Nephron (organoid): ENCODE data around the gene CYP1A2.
A peak's percentile ranks its signal among the peaks of the same experiment; 100 is the strongest.
"Not testable (repeated sequence)": the region's sequence is repeated elsewhere in the genome, so short reads cannot be mapped to it uniquely, and the experiment has no call there.

ENCODE experiments used
- H3K27ac Mint-ChIP-seq, 3 experiments: 2 replicates each; pipeline ENCODE4 v1.8.0; 2020; ENCODE audit warnings: mixed read lengths in 3 of 3, mild to moderate bottlenecking in 2 of 3, moderate library complexity in 1 of 3
- H3K27me3 Mint-ChIP-seq: 2 replicates; pipeline ENCODE4 v1.8.0; 2021; ENCODE audit warnings: low read depth, mild to moderate bottlenecking, moderate library complexity, mixed read lengths
- H3K36me3 Mint-ChIP-seq: 2 replicates; pipeline ENCODE4 v1.8.0; 2020; ENCODE audit warnings: low read depth, mixed read lengths
- H3K4me1 Mint-ChIP-seq: 2 replicates; pipeline ENCODE4 v1.8.0; 2020; ENCODE audit warnings: mixed read lengths
- H3K4me3 Mint-ChIP-seq, 3 experiments: 2 replicates each; pipeline ENCODE4 v1.8.0; 2020; ENCODE audit warnings: mild to moderate bottlenecking in 3 of 3, mixed read lengths in 3 of 3, moderate library complexity in 2 of 3
- H3K9me3 Mint-ChIP-seq: 2 replicates; pipeline ENCODE4 v1.8.0; 2020; ENCODE audit warnings: mixed read lengths
- TF ChIP-seq, protein P1 (sequence below), 3 experiments: fragments of 200-600 bp; sonication (generic); IDR thresholded peaks; one replicate each; pipeline ENCODE4 v1.5.0; 2021; ENCODE audit warnings: antibody characterized with exemption in 3 of 3; ENCODE audit not compliant: unreplicated experiment in 3 of 3

CYP1A2 gene

GRCh38 chr15:74725225-74725774 is 23.3 kb upstream of the CYP1A2 start, which contains the start of gene CYP1A1:
Gene CYP1A1, minus strand, starts transcription at chr15:74725528. Its CDS starts 2,431 bp downstream, at chr15:74723097.
- Mint-ChIP-seq H3K27me3 (peaks cover 59% of the 10 kb centered on the region), H3K4me3 (peak within 1 kb of the TSS; percentile 72 to 81 (median 74)), H3K27ac (no peak within 1 kb of the TSS), H3K4me1 (no peaks in the 10 kb centered on the region), H3K36me3 (peaks cover 7% of the 10 kb centered on the region), H3K9me3 (peaks cover 3% of the 10 kb centered on the region)
- TF ChIP-seq, protein P1, sequence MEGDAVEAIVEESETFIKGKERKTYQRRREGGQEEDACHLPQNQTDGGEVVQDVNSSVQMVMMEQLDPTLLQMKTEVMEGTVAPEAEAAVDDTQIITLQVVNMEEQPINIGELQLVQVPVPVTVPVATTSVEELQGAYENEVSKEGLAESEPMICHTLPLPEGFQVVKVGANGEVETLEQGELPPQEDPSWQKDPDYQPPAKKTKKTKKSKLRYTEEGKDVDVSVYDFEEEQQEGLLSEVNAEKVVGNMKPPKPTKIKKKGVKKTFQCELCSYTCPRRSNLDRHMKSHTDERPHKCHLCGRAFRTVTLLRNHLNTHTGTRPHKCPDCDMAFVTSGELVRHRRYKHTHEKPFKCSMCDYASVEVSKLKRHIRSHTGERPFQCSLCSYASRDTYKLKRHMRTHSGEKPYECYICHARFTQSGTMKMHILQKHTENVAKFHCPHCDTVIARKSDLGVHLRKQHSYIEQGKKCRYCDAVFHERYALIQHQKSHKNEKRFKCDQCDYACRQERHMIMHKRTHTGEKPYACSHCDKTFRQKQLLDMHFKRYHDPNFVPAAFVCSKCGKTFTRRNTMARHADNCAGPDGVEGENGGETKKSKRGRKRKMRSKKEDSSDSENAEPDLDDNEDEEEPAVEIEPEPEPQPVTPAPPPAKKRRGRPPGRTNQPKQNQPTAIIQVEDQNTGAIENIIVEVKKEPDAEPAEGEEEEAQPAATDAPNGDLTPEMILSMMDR (IDR thresholded peaks at IDR 0.05; ENCODE audit: unreplicated experiment in 3 of 3), result no peak

DNA sequence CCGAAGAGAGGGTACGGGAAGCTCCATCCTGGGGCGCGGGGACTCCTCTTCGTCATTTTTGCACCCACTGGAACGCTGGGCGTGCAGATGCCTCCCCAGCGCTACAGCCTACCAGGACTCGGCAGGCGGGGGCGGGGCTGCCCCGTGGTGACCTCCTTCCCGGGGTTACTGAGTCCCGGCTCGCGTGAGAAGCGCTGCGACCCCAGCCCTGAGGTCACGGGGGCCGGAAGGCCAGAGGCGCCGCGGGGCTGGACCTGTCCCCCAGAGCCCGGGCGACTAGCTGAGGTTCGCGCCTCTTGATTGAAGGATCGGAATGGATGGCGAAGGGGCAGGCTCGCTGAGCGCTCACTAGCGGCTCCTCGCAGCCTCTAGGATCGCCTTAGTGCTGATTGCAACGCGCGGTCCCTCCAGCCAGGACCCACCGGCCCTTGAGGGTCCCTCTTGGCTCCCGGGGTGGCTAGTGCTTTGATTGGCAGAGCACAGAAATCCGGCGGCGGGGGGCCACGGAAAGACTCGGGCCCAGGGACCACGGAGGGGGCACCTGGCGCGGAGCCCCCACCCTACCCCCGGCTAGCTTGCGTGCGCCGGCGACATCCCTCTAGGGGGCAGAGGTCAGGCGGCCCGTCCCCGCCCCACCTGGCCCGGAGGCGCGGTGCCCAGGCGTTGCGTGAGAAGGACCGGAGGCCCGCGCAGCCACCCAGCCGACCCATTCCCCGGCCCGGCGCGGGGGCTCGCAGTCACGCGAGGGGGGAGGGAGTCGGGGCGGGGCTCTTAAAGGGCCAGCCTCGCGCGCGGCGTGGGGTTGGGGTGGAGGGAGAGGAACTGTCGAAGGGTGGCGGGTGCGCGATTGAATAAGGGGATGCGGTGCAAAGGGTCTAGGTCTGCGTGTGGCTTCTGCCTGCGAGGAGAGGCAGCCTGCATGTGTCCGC is 22.5 kb upstream of the CYP1A2 start:
- no peaks in the 10 kb centered on the region for H3K4me1 Mint-ChIP-seq
- H3K27me3 Mint-ChIP-seq, result peaks cover 61% of the 10 kb centered on the region
- H3K9me3 Mint-ChIP-seq, result peaks cover 3% of the 10 kb centered on the region
- TF ChIP-seq, protein P1 (IDR thresholded peaks at IDR 0.05; ENCODE audit: unreplicated experiment in 3 of 3), result no peak
- no peak overlapping the region for H3K27ac Mint-ChIP-seq
- H3K4me3 Mint-ChIP-seq, result peak overlapping the region in 2 of 3 experiments; percentile 72 to 81
- peaks cover 7% of the 10 kb centered on the region for H3K36me3 Mint-ChIP-seq

- Mint-ChIP-seq H3K9me3 (peaks cover 3% of the 10 kb centered on the region), H3K36me3 (peaks cover 7% of the 10 kb centered on the region), H3K27me3 (peaks cover 63% of the 10 kb centered on the region), H3K4me3 (peak overlapping the region; percentile 58 to 69 (median 66)), H3K27ac (no peak overlapping the region), H3K4me1 (no peaks in the 10 kb centered on the region)
- TF ChIP-seq, protein P1 (IDR thresholded peaks at IDR 0.05; ENCODE audit: unreplicated experiment in 3 of 3), result no peak
These were observed 21.9 kb upstream of the CYP1A2 start for GRCh38 chr15:74726774-74727164.

- TF ChIP-seq, protein P1 (IDR thresholded peaks at IDR 0.05; ENCODE audit: unreplicated experiment in 3 of 3), result no peak
- no peak overlapping the region for H3K27ac Mint-ChIP-seq
- H3K27me3 Mint-ChIP-seq, result peaks cover 66% of the 10 kb centered on the region
- H3K9me3 Mint-ChIP-seq, result peaks cover 3% of the 10 kb centered on the region
- peaks cover 7% of the 10 kb centered on the region for H3K36me3 Mint-ChIP-seq
- peak overlapping the region; percentile 39 to 64 (median 55) for H3K4me3 Mint-ChIP-seq
- no peaks in the 10 kb centered on the region for H3K4me1 Mint-ChIP-seq
These were observed 20.9 kb upstream of the CYP1A2 start for GRCh38 chr15:74727727-74728126.

- not testable (repeated sequence) for H3K36me3 Mint-ChIP-seq, H3K27ac Mint-ChIP-seq
These were observed 19.9 kb upstream of the CYP1A2 start for GRCh38 chr15:74728699-74729098.

GRCh38 chr15:74729372-74729771 is 19.3 kb upstream of the CYP1A2 start:
- H3K27ac Mint-ChIP-seq, H3K36me3 Mint-ChIP-seq, H3K4me3 Mint-ChIP-seq, H3K9me3 Mint-ChIP-seq, H3K4me1 Mint-ChIP-seq: not testable (repeated sequence)
- H3K27me3 Mint-ChIP-seq, result peaks cover 65% of the 10 kb centered on the region

More at GRCh38 chr15:74728699-74729098, 19.9 kb upstream of the CYP1A2 start:
- peaks cover 65% of the 10 kb centered on the region for H3K27me3 Mint-ChIP-seq
- not testable (repeated sequence) for H3K9me3 Mint-ChIP-seq, H3K4me3 Mint-ChIP-seq, H3K4me1 Mint-ChIP-seq
